Measurements from ENCODE around the gene CBFA2T2.

CBFA2T2 gene

DNA sequence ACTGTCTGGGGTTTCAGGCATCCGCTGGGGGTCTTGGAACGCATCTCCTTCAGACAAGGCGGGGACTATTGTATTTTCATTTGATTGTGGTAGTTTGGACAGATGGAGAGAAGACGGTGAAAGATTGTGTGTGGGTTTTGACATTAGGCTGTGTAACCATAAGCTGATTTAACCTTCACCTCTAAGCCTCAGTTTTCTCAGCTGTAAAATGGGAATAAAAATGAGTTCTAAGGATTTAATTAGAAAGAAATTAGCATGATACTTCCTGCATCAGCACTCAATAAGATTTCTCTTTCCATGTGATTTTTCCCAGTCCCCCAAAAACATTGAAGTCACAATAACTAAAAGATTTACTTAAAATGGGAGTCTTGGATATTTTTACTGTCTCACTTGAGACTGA is 78.1 kb downstream of the CBFA2T2 start:
- Histone ChIP-seq H3K36me3 (ENCODE audit: insufficient read depth, low read length) (no peaks in the 10 kb centered on the region), H2AFZ (ENCODE audit: low read length) (no peak overlapping the region), H3K4me1 (ENCODE audit: insufficient read depth, low read length, poor library complexity, severe bottlenecking) (no peaks in the 10 kb centered on the region), H3K27me3 (ENCODE audit: insufficient read depth, low read length, poor library complexity, severe bottlenecking) (no peaks in the 10 kb centered on the region), H3F3A (ENCODE audit: low read depth) (no peaks in the 10 kb centered on the region), H3K79me2 (ENCODE audit: insufficient read depth, low read length) (peaks cover 6% of the 10 kb centered on the region; the same call in 1 of the 2 replicates), H4K20me1 (ENCODE audit: insufficient read depth, low read length, poor library complexity, severe bottlenecking) (no peaks in the 10 kb centered on the region), H3K9me3 (ENCODE audit: insufficient read depth, low read depth, low read length) (no peaks in the 10 kb centered on the region), H3K9ac (ENCODE audit: low read depth, low read length, poor library complexity, severe bottlenecking) (no peak overlapping the region), H3K4me3 (ENCODE audit: low read length, poor library complexity, severe bottlenecking) (no peak overlapping the region), H3K9me2 (replicated peaks; ENCODE audit: low read depth, low read length) (no peaks in the 10 kb centered on the region), H3K4me2 (ENCODE audit: low read depth, low read length, poor library complexity, severe bottlenecking) (no peak overlapping the region)
- TF ChIP-seq, protein P1, sequence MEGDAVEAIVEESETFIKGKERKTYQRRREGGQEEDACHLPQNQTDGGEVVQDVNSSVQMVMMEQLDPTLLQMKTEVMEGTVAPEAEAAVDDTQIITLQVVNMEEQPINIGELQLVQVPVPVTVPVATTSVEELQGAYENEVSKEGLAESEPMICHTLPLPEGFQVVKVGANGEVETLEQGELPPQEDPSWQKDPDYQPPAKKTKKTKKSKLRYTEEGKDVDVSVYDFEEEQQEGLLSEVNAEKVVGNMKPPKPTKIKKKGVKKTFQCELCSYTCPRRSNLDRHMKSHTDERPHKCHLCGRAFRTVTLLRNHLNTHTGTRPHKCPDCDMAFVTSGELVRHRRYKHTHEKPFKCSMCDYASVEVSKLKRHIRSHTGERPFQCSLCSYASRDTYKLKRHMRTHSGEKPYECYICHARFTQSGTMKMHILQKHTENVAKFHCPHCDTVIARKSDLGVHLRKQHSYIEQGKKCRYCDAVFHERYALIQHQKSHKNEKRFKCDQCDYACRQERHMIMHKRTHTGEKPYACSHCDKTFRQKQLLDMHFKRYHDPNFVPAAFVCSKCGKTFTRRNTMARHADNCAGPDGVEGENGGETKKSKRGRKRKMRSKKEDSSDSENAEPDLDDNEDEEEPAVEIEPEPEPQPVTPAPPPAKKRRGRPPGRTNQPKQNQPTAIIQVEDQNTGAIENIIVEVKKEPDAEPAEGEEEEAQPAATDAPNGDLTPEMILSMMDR (conservative IDR thresholded peaks at IDR 0.05; ENCODE audit: low read length) = no peak
- no peak for TF ChIP-seq EZH2phosphoT487 (IDR thresholded peaks at IDR 0.05; ENCODE audit: borderline replicate concordance)

DNA sequence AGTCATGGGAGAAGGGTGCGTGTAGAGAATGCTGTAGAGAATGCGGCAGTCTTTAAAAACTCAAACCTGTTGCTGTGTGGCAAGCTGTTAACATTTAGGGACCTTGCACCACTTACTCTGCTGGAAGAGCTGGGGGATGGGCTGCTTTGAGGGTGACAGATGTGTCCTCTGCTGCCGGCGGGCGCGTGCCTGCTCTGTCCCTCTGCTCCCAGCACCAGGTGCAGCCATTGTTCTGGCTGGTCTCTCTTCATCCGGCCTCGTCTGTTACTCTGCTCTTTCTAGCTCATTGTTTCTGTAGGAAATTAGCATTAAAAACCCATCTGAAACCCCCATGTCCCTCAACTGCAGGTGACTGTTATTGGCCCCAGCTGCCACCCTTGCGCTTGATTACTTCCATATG is 78.5 kb downstream of the CBFA2T2 start:
- no peaks in the 10 kb centered on the region for H3K4me1 ChIP-seq (ENCODE audit: insufficient read depth, low read length, poor library complexity, severe bottlenecking)
- peaks cover 6% of the 10 kb centered on the region; the same call in 1 of the 2 replicates for H3K79me2 ChIP-seq (ENCODE audit: insufficient read depth, low read length)
- H3K9ac ChIP-seq (ENCODE audit: low read depth, low read length, poor library complexity, severe bottlenecking) = no peak overlapping the region
- no peaks in the 10 kb centered on the region for H4K20me1 ChIP-seq (ENCODE audit: insufficient read depth, low read length, poor library complexity, severe bottlenecking)
- no peak overlapping the region for H3K4me3 ChIP-seq (ENCODE audit: low read length, poor library complexity, severe bottlenecking)
- H3F3A ChIP-seq (ENCODE audit: low read depth) = no peaks in the 10 kb centered on the region
- H3K27me3 ChIP-seq (ENCODE audit: insufficient read depth, low read length, poor library complexity, severe bottlenecking) = no peaks in the 10 kb centered on the region
- no peaks in the 10 kb centered on the region for H3K9me3 ChIP-seq (ENCODE audit: insufficient read depth, low read depth, low read length)
- no peak overlapping the region for H2AFZ ChIP-seq (ENCODE audit: low read length)
- no peaks in the 10 kb centered on the region for H3K9me2 ChIP-seq (replicated peaks; ENCODE audit: low read depth, low read length)
- no peak overlapping the region for H3K4me2 ChIP-seq (ENCODE audit: low read depth, low read length, poor library complexity, severe bottlenecking)
- no peaks in the 10 kb centered on the region for H3K36me3 ChIP-seq (ENCODE audit: insufficient read depth, low read length)
- TF ChIP-seq, protein P1 (conservative IDR thresholded peaks at IDR 0.05; ENCODE audit: low read length) = no peak
- no peak for TF ChIP-seq EZH2phosphoT487 (IDR thresholded peaks at IDR 0.05; ENCODE audit: borderline replicate concordance)

DNA sequence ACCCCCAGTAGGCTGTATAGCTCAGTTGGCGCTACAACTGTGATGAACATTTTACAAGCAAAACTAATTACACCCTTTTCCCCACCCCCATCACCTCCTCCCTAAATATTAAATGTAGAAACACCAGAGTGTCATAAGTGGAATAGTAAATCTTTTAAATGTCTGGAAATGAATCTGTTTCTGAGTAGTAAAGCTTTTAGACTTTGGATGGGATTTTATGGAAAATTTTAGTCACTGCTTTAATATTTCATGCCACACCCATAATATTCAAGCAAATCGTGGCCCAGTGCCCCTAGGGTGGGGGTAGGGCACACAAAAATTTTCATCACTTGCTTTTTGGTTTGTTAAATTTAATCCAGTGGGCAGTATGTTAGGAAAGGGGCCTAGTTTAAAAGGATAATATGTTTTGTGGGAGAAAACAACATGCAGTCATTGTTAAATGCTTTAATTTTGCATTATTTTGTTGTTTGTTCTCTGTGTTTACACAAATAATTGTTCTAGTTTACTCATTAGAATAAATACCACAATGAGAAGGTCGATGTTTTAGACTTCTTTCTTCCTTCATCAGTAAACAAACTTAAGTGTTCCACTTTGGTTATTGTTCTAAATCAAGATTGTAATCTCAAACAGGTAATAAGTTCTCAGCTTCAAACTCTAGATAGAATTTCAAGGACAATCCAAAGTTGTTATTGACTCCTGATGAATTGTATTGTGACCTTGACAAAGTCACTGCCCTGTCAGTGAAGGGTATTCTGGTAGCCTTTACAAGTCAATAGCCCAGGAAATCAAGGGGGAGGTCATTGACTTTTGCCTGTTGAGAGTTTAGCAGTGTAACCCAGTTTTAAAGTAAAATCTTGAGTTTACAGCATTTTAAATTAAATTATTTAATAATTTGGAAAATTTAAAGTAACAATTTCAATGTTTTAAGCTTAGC is 79.2 kb downstream of the CBFA2T2 start:
- H3K27me3 ChIP-seq (ENCODE audit: insufficient read depth, low read length, poor library complexity, severe bottlenecking) = no peaks in the 10 kb centered on the region
- no peaks in the 10 kb centered on the region for H3K9me3 ChIP-seq (ENCODE audit: insufficient read depth, low read depth, low read length)
- no peaks in the 10 kb centered on the region for H3K9me2 ChIP-seq (replicated peaks; ENCODE audit: low read depth, low read length)
- H3F3A ChIP-seq (ENCODE audit: low read depth) = no peaks in the 10 kb centered on the region
- no peaks in the 10 kb centered on the region for H3K36me3 ChIP-seq (ENCODE audit: insufficient read depth, low read length)
- H3K9ac ChIP-seq (ENCODE audit: low read depth, low read length, poor library complexity, severe bottlenecking) = no peak overlapping the region
- no peak overlapping the region for H3K4me2 ChIP-seq (ENCODE audit: low read depth, low read length, poor library complexity, severe bottlenecking)
- no peak overlapping the region for H3K4me3 ChIP-seq (ENCODE audit: low read length, poor library complexity, severe bottlenecking)
- H4K20me1 ChIP-seq (ENCODE audit: insufficient read depth, low read length, poor library complexity, severe bottlenecking) = no peaks in the 10 kb centered on the region
- peaks cover 6% of the 10 kb centered on the region; the same call in 1 of the 2 replicates for H3K79me2 ChIP-seq (ENCODE audit: insufficient read depth, low read length)
- TF ChIP-seq EZH2phosphoT487 (IDR thresholded peaks at IDR 0.05; ENCODE audit: borderline replicate concordance) = no peak
- H3K4me1 ChIP-seq (ENCODE audit: insufficient read depth, low read length, poor library complexity, severe bottlenecking) = no peaks in the 10 kb centered on the region
- no peak overlapping the region for H2AFZ ChIP-seq (ENCODE audit: low read length)

Measured in Loucy (cell line).